H9 (cell line): ENCODE measurements around the gene NR1H4. TPM values are rescaled to one million over a fixed set of nuclear protein-coding genes. Genes with fewer than 3 reads are reported as not detected.

Experiments
- DNase-seq: peaks from one replicate; pipeline ENCODE4 v3.0.0-alpha.2; 2017
- H2AFZ ChIP-seq: one replicate; pipeline ENCODE4 v1.6.1; 2013; ENCODE audit warnings: mild to moderate bottlenecking, low read length, control low read depth, moderate library complexity
- H2AK5ac ChIP-seq: 2 replicates; pipeline ENCODE4 v1.6.1; 2013; ENCODE audit warnings: low read length, control low read depth, mixed read lengths; ENCODE audit not compliant: insufficient read length
- H2BK120ac ChIP-seq: one replicate; pipeline ENCODE4 v1.6.1; 2013; ENCODE audit warnings: low read depth, mild to moderate bottlenecking, low read length, control low read depth, inconsistent platforms; ENCODE audit not compliant: poor library complexity, severe bottlenecking
- H2BK12ac ChIP-seq: 2 replicates; pipeline ENCODE4 v1.6.1; 2013; ENCODE audit warnings: low read length, control low read depth, mixed read lengths, low read depth; ENCODE audit not compliant: insufficient read length
- H2BK15ac ChIP-seq: 2 replicates; pipeline ENCODE4 v1.6.1; 2013; ENCODE audit warnings: low read depth, low read length, control low read depth
- H2BK20ac ChIP-seq: one replicate; pipeline ENCODE4 v1.6.1; 2013; ENCODE audit warnings: low read depth, mild to moderate bottlenecking, low read length, control low read depth, inconsistent platforms; ENCODE audit not compliant: poor library complexity, severe bottlenecking
- H2BK5ac ChIP-seq: 2 replicates; pipeline ENCODE4 v1.6.1; 2013; ENCODE audit warnings: low read length, control low read depth, mixed read lengths; ENCODE audit not compliant: insufficient read length
- H3K14ac ChIP-seq: 2 replicates; pipeline ENCODE4 v1.6.1; 2013; ENCODE audit warnings: low read length, control low read depth; ENCODE audit not compliant: insufficient read depth
- H3K18ac ChIP-seq: 2 replicates; pipeline ENCODE4 v1.6.1; 2013; ENCODE audit warnings: low read depth, mild to moderate bottlenecking, mixed read lengths, low read length, control low read depth; ENCODE audit not compliant: insufficient read length
- H3K23ac ChIP-seq: 2 replicates; pipeline ENCODE4 v1.6.1; 2013; ENCODE audit warnings: low read length, control low read depth, mixed read lengths, low read depth; ENCODE audit not compliant: insufficient read length
- H3K23me2 ChIP-seq: 2 replicates; pipeline ENCODE4 v1.6.1; 2013; ENCODE audit warnings: low read depth, mild to moderate bottlenecking, mixed read lengths, low read length, control low read depth; ENCODE audit not compliant: insufficient read length, poor library complexity, severe bottlenecking
- H3K27ac ChIP-seq: 2 replicates; pipeline ENCODE4 v1.5.1; 2013; ENCODE audit warnings: low read length, control low read depth, mixed read lengths, low read depth; ENCODE audit not compliant: insufficient read length
- H3K27me3 ChIP-seq: 2 replicates; pipeline ENCODE4 v1.6.1; 2013; ENCODE audit warnings: low read length, control low read depth, inconsistent platforms; ENCODE audit not compliant: insufficient read depth
- H3K4ac ChIP-seq: 2 replicates; pipeline ENCODE4 v1.6.1; 2013; ENCODE audit warnings: low read depth, mild to moderate bottlenecking, control low read depth, inconsistent platforms, low read length, moderate library complexity
- H3K4me1 ChIP-seq: 2 replicates; pipeline ENCODE4 v1.6.1; 2013; ENCODE audit warnings: low read length, control low read depth, inconsistent platforms; ENCODE audit not compliant: insufficient read depth
- H3K4me2 ChIP-seq: 2 replicates; pipeline ENCODE4 v1.6.1; 2013; ENCODE audit warnings: low read length, control low read depth, mixed read lengths; ENCODE audit not compliant: insufficient read length, insufficient read depth
- H3K56ac ChIP-seq: 2 replicates; pipeline ENCODE4 v1.6.1; 2013; ENCODE audit warnings: low read depth, mild to moderate bottlenecking, mixed read lengths, low read length, control low read depth; ENCODE audit not compliant: insufficient read length
- H3K79me1 ChIP-seq: 2 replicates; pipeline ENCODE4 v1.6.1; 2013; ENCODE audit warnings: low read depth, mild to moderate bottlenecking, moderate library complexity, low read length, control low read depth, inconsistent platforms; ENCODE audit not compliant: insufficient read depth, poor library complexity, severe bottlenecking
- H3K79me2 ChIP-seq: 2 replicates; pipeline ENCODE4 v1.6.1; 2013; ENCODE audit warnings: low read length, control low read depth, inconsistent platforms; ENCODE audit not compliant: insufficient read depth
- H3K9ac ChIP-seq: 2 replicates; pipeline ENCODE4 v1.6.1; 2013; ENCODE audit warnings: low read length, control low read depth, mixed read lengths; ENCODE audit not compliant: insufficient read length; ENCODE audit errors: extremely low read depth
- H3K9me3 ChIP-seq: one replicate; pipeline ENCODE4 v1.6.1; 2013; ENCODE audit warnings: low read depth, low read length, inconsistent platforms; ENCODE audit not compliant: control insufficient read depth
- H3T11ph ChIP-seq: one replicate; pipeline ENCODE4 v1.6.1; 2013; ENCODE audit warnings: mild to moderate bottlenecking, low read length, control low read depth, inconsistent platforms
- H4K20me1 ChIP-seq: one replicate; pipeline ENCODE4 v1.6.1; 2013; ENCODE audit not compliant: control insufficient read depth, insufficient read length, insufficient read depth
- H4K5ac ChIP-seq: 2 replicates; pipeline ENCODE4 v1.6.1; 2013; ENCODE audit warnings: low read depth, mild to moderate bottlenecking, mixed read lengths, low read length, control low read depth; ENCODE audit not compliant: insufficient read length
- H4K8ac ChIP-seq: replicated peaks from 2 replicates; pipeline ENCODE4 v1.6.1; 2013; ENCODE audit warnings: low read length, control low read depth, mixed read lengths, low read depth; ENCODE audit not compliant: insufficient read length
- H4K91ac ChIP-seq: 2 replicates; pipeline ENCODE4 v1.6.1; 2013; ENCODE audit warnings: low read depth, mild to moderate bottlenecking, moderate library complexity, mixed read lengths, low read length, control low read depth; ENCODE audit not compliant: insufficient read length
- H3K27ac Mint-ChIP-seq, 3 experiments: 2 replicates in 2 of 3; 3 replicates in 1 of 3; pipeline ENCODE4 v1.8.0; 2020 to 2021; ENCODE audit warnings: mixed read lengths in 3 of 3, mild to moderate bottlenecking in 1 of 3, moderate library complexity in 1 of 3
- H3K27me3 Mint-ChIP-seq: 2 replicates; pipeline ENCODE4 v1.8.0; 2021; ENCODE audit warnings: low read depth, mild to moderate bottlenecking, moderate library complexity, mixed read lengths
- H3K36me3 Mint-ChIP-seq, 3 experiments: 2 replicates in 2 of 3; 3 replicates in 1 of 3; pipeline ENCODE4 v1.8.0; 2020 to 2021; ENCODE audit warnings: low read depth in 3 of 3, mixed read lengths in 3 of 3; ENCODE audit not compliant: insufficient read depth in 1 of 3
- H3K4me1 Mint-ChIP-seq, 2 experiments: 2 replicates each; pipeline ENCODE4 v1.8.0; 2020; ENCODE audit warnings: mixed read lengths in 2 of 2
- H3K4me3 Mint-ChIP-seq, 2 experiments: 2 replicates in 1 of 2; 3 replicates in 1 of 2; pipeline ENCODE4 v1.8.0; 2020 to 2021; ENCODE audit warnings: mild to moderate bottlenecking in 2 of 2, mixed read lengths in 2 of 2, moderate library complexity in 1 of 2
- H3K9me3 Mint-ChIP-seq, 2 experiments: 2 replicates in 1 of 2; 3 replicates in 1 of 2; pipeline ENCODE4 v1.8.0; 2020; ENCODE audit warnings: mild to moderate bottlenecking in 2 of 2, mixed read lengths in 2 of 2, moderate library complexity in 1 of 2
- WGBS: extraction: QIAGEN DNeasy Blood & Tissue Kit; methylation state at CpG from one replicate; pipeline ENCODE4 v1.1.7; 2013; ENCODE audit warnings: missing lambda C conversion rate, low lambda C conversion rate, mixed read lengths; ENCODE audit not compliant: insufficient read length; ENCODE audit errors: extremely low coverage; 5-methylcytosine and 5-hydroxymethylcytosine counted together
- total RNA-seq: library from RNA; stranded (reverse); gene quantifications from 2 replicates; pipeline ENCODE4 v1.2.1, GENCODE V29; 2021
- TF ChIP-seq, protein P1 (sequence below): fragments of 200-600 bp; sonication (generic); conservative IDR thresholded peaks from 3 replicates; pipeline ENCODE4 v1.8.0; 2021; ENCODE audit warnings: antibody characterized with exemption, mild to moderate bottlenecking

Gene NR1H4
- total RNA-seq, 1 experiment from 2014 or later = not detected

DNA sequence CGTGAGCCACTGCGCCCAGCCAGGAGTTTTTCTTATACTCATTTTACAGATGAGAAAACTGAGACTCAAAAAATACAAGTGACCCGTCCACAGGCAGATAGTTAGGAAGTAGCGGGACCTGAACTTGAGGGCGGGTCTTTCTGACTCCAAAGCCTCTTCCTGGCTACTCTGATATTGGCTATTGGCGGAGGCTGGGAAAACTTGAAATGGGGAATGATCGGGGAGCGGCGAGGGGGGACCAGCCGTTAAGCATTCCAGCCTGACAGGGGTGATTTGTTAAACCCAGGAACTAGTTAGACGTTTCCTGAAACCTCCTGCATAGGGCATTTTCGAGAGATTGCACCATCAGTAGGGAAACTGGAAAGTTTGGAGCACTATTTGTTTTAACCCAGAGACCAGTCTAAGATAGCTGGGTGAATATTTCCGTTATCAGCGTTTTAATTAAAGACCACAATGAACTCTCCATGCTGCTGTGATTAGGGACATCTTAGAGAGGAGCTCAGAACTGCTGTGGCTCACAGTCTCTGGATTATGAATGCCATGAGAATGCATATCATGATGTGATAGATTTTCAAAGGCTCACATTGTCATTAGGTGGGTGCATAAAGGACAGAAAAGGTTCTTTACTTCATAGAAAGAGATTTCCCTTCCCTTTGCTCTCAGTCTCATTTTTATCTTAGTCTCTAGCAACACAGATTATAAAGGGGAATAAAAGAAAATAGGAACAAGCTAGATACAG is 2.5 kb downstream of the NR1H4 start:
- no peaks in the 10 kb centered on the region for H3K4me1 Mint-ChIP-seq
- Histone ChIP-seq H3K9me3 (no peaks in the 10 kb centered on the region), H4K20me1 (no peaks in the 10 kb centered on the region), H3K9ac (no peak overlapping the region), H2AK5ac (no peak overlapping the region), H3K27ac (no peak overlapping the region), H3K18ac (no peak overlapping the region), H2BK12ac (no peak overlapping the region), H2AFZ (no peak overlapping the region), H2BK5ac (no peak overlapping the region), H3K4me1 (no peaks in the 10 kb centered on the region), H3K27me3 (no peaks in the 10 kb centered on the region), H3T11ph (no peak overlapping the region), H3K14ac (no peak overlapping the region), H4K91ac (no peak overlapping the region), H3K56ac (no peak overlapping the region), H4K8ac (no peak overlapping the region), H4K5ac (no peak overlapping the region), H3K4ac (no peak overlapping the region), H3K23ac (no peak overlapping the region), H3K79me1 (no peaks in the 10 kb centered on the region), H3K79me2 (no peaks in the 10 kb centered on the region), H3K23me2 (no peaks in the 10 kb centered on the region), H3K4me2 (no peak overlapping the region), H2BK15ac (no peak overlapping the region), H2BK20ac (no peak overlapping the region), H2BK120ac (no peak overlapping the region)
- no peak for DNase-seq
- WGBS = no CpG with 5 or more reads among the region's 14 CpGs
- H3K36me3 Mint-ChIP-seq = no peaks in the 10 kb centered on the region
- H3K27ac Mint-ChIP-seq = no peak overlapping the region
- H3K4me3 Mint-ChIP-seq = no peak overlapping the region
- peaks cover 2% of the 10 kb centered on the region; the same call in 1 of the 2 replicates for H3K27me3 Mint-ChIP-seq
- TF ChIP-seq, protein P1, sequence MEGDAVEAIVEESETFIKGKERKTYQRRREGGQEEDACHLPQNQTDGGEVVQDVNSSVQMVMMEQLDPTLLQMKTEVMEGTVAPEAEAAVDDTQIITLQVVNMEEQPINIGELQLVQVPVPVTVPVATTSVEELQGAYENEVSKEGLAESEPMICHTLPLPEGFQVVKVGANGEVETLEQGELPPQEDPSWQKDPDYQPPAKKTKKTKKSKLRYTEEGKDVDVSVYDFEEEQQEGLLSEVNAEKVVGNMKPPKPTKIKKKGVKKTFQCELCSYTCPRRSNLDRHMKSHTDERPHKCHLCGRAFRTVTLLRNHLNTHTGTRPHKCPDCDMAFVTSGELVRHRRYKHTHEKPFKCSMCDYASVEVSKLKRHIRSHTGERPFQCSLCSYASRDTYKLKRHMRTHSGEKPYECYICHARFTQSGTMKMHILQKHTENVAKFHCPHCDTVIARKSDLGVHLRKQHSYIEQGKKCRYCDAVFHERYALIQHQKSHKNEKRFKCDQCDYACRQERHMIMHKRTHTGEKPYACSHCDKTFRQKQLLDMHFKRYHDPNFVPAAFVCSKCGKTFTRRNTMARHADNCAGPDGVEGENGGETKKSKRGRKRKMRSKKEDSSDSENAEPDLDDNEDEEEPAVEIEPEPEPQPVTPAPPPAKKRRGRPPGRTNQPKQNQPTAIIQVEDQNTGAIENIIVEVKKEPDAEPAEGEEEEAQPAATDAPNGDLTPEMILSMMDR = no peak
- H3K9me3 Mint-ChIP-seq = no peaks in the 10 kb centered on the region; a peak in 1 of 5 replicates
